ENCODE measurements around the gene PDE2A. TPM values are rescaled to one million over a fixed set of nuclear protein-coding genes. Genes with fewer than 3 reads are reported as not detected.

Gene PDE2A
- total RNA-seq, 2 donors from 2014 or later: 40.9 to 41.6 TPM

DNA sequence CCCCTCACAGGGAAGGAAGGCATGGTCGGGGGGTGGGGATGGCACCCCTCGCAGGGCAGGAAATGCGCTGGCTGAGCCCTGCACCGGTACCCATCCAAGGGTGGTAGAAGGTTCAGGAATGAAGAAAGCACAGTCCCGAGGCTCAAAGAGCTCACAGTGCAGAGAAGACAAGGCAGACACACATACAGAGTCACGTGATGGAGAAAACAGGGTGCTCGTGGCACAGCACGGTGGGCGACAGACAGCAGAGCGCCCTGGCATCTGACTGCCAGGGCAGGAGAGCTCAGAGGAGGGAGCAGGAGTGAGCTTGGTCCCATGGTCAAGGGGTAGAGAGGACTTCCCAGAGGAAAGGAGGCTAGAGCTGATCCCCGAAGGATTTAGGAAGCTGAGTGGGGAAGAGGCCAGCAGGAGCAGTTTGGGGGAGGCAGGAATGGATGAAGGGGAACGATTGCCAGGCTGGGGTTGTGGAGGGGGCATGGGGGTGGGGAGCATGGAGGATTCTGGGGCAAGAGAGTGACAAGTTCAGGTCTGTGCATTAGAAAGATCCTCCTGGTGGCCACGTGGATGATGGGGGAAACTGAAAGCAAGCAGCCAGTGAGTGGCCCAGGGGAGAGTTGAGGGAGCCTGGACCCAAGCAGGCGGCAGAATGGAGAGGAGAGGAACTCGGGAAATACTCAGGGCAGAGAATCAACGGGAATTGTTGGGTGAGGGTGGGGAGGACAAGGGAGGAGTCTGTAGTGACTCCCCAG is 43.9 kb downstream of the PDE2A start:
- ATAC-seq: no peak
- intact Hi-C loops (cut with DNase I): no loop called here
- DNase-seq: no peak

DNA sequence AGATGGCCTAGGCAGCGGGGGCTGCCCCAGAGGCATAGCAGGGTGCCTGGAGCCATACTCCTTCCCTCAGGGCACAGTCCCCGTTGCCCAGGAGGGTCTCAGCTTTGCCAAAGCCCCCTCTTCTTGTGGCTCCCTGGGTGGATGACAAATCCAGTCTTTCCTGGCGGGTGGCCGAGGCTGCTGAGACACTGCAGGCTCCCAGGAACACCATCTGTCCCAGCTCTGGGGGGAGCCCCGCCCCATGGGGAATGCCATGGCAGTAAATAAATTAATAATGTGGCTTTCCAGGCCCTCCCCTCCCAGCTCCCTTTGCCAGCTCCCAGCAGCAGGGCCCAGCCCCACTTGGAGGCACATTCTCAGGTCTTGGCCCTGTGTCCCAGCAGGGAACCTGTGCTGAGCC is 45.0 kb downstream of the PDE2A start:
- DNase-seq (peak; percentile 71), ATAC-seq (peak in 1 of 2 donors; percentile 12)
- intact Hi-C loops (cut with DNase I): no loop called here

DNA sequence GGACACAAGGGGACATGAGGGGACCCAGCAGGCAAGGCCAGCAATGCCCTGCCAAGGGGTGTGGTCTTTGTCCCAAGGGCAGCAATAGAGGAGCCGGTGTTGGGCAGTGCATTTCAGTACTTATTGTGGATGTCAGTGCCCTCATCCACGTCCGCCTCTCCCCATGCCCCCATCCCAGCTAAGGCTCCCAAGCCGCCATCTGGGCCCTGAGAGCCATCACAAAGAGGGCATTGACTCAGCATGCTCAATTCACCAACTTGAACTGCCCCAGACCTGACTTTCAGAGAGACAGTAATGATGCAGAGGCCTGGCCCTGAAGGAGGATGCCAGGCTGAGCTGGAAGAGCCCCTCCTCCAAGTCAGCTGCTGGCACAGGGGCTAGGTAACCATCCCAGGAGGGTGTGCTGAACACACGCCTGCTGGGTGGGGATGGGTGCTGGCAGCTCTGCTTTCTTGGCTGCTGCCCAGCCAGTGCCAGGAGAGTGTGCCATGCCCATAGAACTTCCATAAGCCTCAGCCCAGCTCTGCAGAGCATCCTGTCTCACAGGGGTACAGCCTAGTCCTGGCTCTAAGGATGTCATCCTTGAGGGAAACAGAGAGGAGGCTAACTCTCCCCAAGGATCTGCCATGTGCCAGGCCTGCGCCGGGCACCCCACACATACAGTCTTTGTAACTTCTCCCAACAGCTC is 46.5 kb downstream of the PDE2A start:
- peak in 1 of 2 donors; percentile 13 for ATAC-seq

DNA sequence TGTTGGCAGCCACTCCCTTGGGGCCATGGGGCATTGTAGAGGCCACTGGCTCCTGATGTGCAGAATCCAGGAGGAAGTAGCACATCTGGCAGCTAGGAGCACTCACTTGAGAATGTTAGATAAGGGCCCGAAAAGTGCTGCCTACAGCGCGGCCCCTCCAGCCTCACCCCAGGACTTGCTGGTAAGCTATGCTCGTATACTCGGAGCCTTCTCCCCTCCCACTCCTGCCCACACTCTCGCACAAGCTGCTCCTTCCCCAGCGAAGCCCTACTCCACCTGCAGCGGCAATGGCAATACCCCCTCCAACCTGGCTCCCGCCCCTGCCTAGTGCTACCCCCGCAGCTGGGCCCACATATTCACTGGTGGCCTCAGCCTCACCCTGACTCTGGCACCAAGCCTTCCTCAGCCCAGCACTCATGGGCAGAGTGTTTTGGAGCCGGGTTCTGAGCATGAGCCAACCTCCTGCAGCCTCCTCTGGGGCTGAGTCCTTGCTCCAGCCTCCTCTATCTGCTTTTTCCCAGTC is 47.7 kb downstream of the PDE2A start:
- peak; percentile 7 to 15 for ATAC-seq
- intact Hi-C loops (cut with DNase I): no loop called here
- DNase-seq: no peak

More for the DNA sequence above, 46.5 kb downstream of the PDE2A start:
- DNase-seq: no peak
- intact Hi-C loops (cut with DNase I): no loop called here

DNA sequence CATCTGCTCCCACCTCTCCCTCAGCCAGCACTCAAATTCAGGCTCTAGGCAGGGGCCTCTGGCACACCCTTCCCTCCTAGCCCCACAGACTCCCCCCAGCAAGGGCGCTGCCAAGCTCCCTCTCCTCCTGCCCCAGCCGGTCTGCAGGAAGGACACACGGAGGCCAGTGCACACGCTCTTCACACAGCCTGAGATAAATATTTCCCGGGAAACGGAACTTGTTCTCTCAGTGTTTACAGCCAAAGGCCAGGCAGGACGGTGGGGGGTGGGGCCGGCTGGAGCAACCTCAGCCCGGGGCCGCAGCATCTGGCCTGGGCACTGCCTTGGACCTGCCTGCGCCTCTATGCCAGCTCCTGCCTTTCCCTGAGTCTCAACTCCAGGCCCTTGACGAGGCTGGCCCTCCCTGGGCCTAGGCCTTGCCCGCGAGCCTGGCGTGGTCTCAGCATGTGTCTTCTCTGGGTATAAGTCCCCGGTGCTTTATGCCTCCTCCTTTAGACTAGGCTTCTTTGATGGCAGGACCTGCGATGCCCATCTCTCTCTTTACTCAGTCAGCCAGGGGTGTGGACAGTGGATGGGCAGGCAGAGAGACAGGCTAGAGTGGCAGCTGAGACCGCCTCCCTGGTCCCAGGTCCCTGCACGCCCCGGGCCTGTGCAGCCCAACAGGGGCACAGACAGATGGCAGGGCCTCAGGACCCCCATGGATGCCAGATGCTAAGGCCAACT is 48.4 kb downstream of the PDE2A start:
- intact Hi-C loops (cut with DNase I): no loop called here
- peak; percentile 80 for DNase-seq
- peak; percentile 69 to 73 for ATAC-seq

DNA sequence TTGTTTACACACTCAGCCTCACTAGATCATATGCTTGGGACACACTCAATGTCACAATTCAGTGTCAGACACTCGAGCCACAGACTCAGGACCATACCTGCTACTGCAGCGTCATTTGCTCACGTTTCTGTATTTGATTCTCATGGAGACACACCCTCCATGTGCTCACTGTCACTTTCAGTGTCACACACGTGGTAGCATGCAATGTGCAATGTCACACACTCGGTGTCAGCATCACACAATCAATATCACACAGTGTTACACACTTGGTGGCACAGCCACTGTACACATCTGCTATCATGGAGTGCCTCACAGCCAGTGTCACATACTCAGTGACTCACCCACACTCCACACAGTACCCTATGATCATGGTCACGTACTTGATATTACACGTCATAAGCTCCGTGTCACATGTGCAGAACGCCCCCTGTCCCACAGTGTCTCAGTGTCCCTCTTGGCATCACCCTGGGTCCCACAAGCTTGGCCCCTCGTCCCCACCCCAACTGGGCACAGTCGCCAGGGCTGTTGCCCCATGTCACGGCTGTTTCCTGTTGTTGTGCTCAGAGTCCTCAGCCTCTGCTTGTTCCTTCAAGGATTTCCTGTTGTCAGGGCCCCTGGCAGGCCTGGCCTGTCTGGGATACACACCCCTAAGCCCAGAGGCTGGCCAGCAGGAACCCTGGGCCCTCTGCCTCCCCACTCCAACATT is 49.6 kb downstream of the PDE2A start:
- ATAC-seq (peak; percentile 42 to 58), DNase-seq (peak; percentile 77)
- intact Hi-C loops (cut with DNase I): no loop called here

DNA sequence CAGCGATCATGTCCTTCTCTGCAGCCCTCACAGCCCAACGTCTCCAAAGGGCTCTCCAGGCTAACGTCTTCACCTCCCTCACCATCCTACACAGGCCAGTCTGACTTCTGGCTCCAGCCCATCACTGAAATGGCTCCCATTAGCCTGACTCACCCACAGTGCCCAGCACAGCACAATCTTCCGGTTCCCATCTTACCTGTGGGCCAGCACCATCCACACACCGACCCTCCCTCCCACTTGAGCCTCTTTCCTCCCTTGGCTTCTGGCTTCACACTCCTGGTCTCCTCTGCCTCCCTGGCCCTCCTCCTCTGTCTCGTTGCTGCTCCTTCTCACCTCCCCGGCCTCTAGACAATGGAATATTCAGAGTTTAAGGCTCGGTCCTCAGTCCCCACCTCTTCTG is 51.2 kb downstream of the PDE2A start:
- ATAC-seq (no peak), DNase-seq (no peak)
- intact Hi-C loops (cut with DNase I): no loop called here

DNA sequence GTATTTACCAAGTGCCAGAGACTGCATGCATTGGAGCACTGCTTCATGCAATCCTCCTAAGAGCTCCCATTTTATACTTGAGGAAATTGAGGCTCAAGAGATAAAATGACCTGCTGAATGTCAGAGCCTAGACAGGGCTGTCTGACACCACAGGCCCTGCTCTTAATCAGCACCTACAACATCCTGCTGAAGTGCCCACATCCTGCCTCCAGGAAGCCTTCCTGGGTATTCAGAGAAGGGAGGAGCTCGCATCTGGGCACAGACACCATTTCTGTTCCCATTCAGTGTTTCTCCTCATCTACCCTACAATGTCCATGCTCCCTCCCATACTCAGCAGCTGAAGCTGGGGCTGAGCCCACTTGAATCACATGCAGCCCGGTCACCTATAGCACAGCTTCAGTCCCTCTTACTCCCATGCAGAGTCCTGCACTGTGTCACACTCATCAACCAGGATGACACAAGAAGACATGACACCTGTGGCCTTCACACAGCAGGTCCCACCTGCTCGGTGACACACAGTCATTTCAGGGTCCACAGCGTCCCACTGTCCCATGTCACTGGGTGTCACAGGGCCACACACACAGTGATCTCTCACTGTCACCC is 53.1 kb downstream of the PDE2A start:
- intact Hi-C loops (cut with DNase I): no loop called here
- DNase-seq (no peak), ATAC-seq (no peak)

DNA sequence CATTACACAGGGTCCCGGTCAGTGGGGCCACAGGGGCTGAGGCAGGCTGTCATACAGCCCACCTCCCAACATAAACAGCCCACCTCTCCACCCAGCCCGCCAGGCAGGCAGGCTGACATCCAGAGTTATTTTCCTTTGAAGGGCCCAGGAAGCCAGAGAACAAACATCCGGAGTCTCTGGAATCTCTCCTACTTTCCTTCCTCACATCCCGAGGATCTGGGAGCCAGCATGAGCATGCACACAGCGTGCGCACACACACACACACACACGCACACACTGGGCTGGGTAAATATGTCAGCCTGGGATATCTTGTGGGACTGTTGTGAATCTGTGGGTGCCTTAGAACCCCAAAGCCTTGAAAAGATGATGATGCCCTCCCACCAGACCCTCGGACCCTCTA is 55.4 kb downstream of the PDE2A start:
- intact Hi-C loops (cut with DNase I): no loop called here
- ATAC-seq: no peak
- DNase-seq: no peak

DNA sequence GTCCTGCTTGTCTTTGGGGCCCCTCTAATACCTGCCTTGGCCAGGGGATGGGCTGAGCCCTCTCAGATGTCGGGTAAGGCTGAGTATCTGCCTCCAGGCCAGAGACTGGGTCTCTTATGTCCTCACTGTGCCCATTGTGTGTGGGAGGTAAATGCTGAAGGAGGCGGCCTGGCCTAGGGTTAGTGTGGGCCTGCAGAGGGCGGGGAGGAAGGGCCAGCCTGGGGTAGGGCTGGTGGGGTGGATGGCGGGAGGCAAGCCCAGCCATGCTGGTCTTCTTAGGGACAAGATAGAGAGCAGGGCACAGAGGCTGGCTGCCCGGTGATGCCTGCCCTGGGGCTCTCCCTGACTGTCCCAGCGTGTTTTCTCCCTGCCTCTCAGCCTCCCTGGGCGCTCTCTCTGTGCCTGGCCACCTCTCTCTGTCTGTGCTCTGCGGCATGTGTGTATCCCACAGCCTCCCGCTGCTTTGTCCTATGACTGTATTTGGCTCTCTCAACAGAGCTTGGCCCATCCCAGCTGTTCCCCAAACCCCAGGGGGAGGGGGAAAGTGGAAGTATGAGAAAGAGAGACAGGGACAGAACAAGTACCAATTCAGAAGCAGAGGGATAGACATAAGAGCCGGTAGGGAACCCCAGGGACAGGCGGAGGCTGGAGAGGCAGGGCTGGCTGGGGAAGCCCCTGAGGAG is 57.0 kb downstream of the PDE2A start:
- ATAC-seq: peak; percentile 55 to 88
- intact Hi-C loops (cut with DNase I): no loop called here
- DNase-seq: no peak

DNA sequence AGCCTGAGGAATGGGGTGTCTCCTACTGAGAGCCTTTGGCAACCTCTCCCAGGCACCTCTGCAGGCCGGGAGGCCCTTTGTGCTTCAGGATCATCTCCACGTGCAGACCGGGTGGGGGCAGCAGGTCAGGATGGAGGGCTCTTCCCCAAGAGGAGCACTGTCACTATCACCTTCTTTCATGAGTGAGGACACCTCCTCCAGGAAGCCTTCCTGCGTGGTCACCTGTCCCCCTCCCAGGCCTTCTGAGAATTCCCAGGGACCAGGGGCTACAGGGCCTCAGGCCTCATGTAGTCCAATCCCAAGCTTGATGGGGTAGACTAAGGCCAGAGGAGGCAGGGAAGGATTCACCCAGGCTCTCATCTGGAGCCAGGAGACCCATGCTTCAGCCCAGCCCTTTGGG is 57.6 kb downstream of the PDE2A start:
- intact Hi-C loops (cut with DNase I): no loop called here
- ATAC-seq: no peak
- no peak for DNase-seq

DNA sequence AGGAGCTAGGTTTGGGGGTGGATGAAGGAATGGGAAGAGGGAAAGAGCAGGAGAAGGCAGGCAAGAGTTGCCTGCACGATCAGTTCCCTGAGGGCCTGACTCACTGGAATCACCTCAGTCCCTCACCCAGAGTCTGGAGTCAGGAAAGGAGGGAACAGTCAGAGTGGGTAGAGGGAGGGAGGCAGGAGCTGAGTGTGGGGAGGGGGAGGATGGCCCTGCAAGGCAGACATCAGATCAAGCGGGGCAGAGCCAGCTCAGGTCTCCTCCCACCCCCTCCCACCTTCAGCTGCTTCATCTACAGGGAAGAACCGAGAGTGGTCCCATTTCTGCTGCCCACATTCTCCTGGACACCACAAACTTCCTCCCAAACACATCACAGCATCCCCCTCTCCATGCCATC is 58.9 kb downstream of the PDE2A start:
- ATAC-seq (no peak), DNase-seq (no peak)
- intact Hi-C loops (cut with DNase I): no loop called here

DNA sequence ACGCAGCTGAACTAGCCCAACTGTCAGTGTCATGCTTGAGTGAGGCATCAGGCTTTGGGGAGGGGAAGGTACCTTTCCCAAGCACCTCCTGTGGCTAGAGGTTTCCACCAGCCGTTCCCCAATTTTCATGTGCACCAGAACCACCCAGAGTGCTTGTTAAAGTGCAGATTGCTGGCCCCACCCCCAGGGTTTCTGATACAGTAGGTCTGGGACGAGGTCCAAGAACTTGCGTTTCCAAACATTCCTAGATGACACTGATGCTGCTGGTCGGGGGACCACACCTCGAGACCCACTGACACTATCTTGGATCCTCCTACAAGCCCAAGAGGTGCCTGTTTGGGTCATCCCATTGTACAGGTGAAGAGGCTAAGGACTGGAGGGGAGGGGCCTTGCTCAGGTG is 59.8 kb downstream of the PDE2A start:
- ATAC-seq (no peak), DNase-seq (no peak)
- intact Hi-C loops (cut with DNase I): no loop called here

DNA sequence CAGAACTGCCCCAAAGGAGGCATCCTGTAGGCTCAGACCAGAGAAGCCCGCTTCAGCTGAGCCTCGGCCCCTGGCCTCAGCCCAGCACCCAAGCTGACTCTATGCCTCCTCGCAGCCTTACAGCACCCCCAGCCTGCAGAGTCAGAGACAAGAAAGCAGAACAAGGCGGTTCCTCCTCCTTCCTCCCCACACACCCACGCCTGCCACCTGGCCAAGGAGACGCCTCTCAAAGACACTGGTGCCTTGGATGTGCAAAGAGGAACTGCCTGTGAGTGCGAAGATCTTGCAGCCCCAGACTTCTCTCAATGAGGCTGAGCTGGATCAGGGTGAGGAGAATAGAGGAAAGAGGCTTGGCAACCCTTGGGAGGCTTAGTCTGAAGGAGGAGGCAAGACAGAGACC is 60.2 kb downstream of the PDE2A start:
- DNase-seq (peak; percentile 42), ATAC-seq (peak in 1 of 2 donors; percentile 35)
- intact Hi-C loops (cut with DNase I): no loop called here

DNA sequence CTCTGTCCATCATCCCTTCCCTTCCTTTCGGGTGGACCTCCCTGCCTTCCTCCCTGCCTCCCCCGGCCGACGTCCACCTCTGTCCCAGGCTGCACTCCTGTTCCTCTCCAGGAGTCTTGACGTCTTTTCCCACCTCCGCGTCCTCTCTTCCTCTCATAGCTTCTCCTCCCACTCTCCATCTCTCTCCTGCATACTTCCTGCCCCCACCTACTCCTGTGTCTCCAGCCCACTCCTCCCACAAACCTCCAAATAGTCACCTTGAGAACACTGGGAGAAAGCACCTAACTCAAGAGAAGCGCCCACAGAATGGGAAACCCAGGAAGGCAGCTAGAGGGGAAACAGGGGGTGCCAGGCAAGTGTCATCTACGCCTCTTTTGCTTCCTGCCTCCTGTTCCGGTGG is 60.8 kb downstream of the PDE2A start:
- no peak for DNase-seq
- ATAC-seq: no peak
- intact Hi-C loops (cut with DNase I): no loop called here

DNA sequence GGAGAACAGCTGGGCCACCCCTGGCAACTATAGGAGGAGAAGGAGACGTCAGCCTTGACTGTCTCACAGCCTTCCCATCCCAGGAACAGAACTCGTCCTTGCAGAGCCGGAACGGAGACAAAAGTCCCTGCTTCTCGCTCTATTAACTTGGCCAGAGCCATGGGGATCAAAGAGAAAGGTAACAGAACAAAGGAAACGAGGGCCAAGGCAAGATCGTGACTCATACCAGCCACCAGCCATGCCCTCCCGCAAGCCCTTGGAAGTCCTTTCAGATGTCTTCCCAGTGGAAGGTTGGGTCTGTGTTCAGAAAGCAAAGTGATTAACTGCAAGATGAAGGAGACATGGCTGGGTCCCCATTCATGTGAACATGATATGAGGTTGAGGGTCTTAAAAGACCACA is 64.7 kb downstream of the PDE2A start:
- intact Hi-C loops (cut with DNase I): no loop called here
- ATAC-seq: no peak
- no peak for DNase-seq

DNA sequence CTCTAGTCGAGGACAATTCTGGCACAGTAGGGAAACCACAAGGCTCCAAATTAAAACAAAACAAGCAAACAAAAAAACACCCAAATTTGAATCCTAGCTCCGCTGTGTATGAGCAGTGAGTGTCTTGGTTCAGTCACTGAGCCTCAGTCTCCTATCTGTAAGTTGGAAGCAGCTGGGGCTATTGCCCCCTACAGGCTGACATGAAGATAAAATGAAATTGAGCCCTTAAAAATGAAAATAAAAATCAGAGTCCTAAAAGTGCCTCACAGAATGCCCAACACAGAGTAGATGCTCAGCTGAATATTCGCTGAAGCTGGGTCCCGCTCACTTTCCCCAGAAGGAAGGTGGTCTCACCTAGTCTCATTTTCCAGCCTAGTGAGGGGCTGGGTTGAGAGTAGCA is 65.2 kb downstream of the PDE2A start:
- ATAC-seq: no peak
- intact Hi-C loops (cut with DNase I): no loop called here
- DNase-seq: no peak

DNA sequence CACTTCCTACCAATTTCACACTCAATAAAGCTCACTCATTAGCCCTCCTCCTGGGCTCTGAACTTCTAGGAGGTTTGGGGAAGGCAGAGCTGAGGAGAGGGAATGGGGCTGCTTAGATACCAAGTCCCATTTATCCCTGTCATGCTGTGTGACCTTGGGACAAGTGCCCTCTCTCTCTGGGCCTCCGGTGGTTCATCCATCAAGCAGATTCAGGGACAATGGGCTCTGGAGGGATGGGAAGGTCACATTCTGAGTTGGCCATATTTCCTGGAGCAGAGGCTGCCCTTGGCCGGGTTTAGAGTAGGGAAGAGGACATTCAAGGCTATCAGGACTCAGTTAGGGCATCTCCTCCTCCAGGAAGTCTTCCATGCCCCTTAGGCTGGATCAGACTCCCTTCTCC is 66.7 kb downstream of the PDE2A start:
- DNase-seq: no peak
- intact Hi-C loops (cut with DNase I): no loop called here

More for the DNA sequence above, 66.7 kb downstream of the PDE2A start:
- no peak for ATAC-seq
